ENCODE data around the gene DDRGK1.

The DDRGK1 gene

GRCh38 chr20:3231116-3231515 lies 26.6 kb upstream of the DDRGK1 start:
- Histone ChIP-seq H3K4me3 (ENCODE audit: low read length) (no peak overlapping the region), H3K9ac (ENCODE audit: low read length) (no peak overlapping the region), H3K27ac (ENCODE audit: low read length) (no peak overlapping the region), H2AFZ (ENCODE audit: low read depth, low read length) (no peak overlapping the region), H3K4me2 (ENCODE audit: low read length) (no peak overlapping the region), H3K9me3 (ENCODE audit: insufficient read depth, low read length) (no peaks in the 10 kb centered on the region), H3K4me1 (ENCODE audit: low read length) (no peaks in the 10 kb centered on the region), H3K27me3 (ENCODE audit: low read depth, low read length) (no peaks in the 10 kb centered on the region), H4K20me1 (ENCODE audit: insufficient read depth, low read length) (no peaks in the 10 kb centered on the region), H3K79me2 (ENCODE audit: low read length) (no peaks in the 10 kb centered on the region), H3K36me3 (replicated peaks; ENCODE audit: low read depth, low read length) (no peaks in the 10 kb centered on the region)
- TF ChIP-seq CTCF (IDR thresholded peaks at IDR 0.05; ENCODE audit: low read depth, low read length) (no peak), EZH2phosphoT487 (IDR thresholded peaks at IDR 0.05; ENCODE audit: low read depth) (no peak)

- TF ChIP-seq EZH2phosphoT487 (IDR thresholded peaks at IDR 0.05; ENCODE audit: low read depth), result no peak
- no peak for TF ChIP-seq CTCF (IDR thresholded peaks at IDR 0.05; ENCODE audit: low read depth, low read length)
- Histone ChIP-seq H3K4me2 (ENCODE audit: low read length) (no peak overlapping the region), H3K27ac (ENCODE audit: low read length) (no peak overlapping the region), H3K79me2 (ENCODE audit: low read length) (no peaks in the 10 kb centered on the region), H2AFZ (ENCODE audit: low read depth, low read length) (no peak overlapping the region), H3K9ac (ENCODE audit: low read length) (no peak overlapping the region), H3K9me3 (ENCODE audit: insufficient read depth, low read length) (no peaks in the 10 kb centered on the region), H4K20me1 (ENCODE audit: insufficient read depth, low read length) (peaks cover 4% of the 10 kb centered on the region; the same call in 1 of the 2 replicates), H3K4me3 (ENCODE audit: low read length) (no peak overlapping the region), H3K36me3 (replicated peaks; ENCODE audit: low read depth, low read length) (no peaks in the 10 kb centered on the region), H3K27me3 (ENCODE audit: low read depth, low read length) (no peaks in the 10 kb centered on the region), H3K4me1 (ENCODE audit: low read length) (no peaks in the 10 kb centered on the region)
Observed at GRCh38 chr20:3229798-3230197, 25.3 kb upstream of the DDRGK1 start.

- Histone ChIP-seq H3K27ac (ENCODE audit: low read length) (no peak overlapping the region), H3K4me1 (ENCODE audit: low read length) (no peaks in the 10 kb centered on the region), H3K36me3 (replicated peaks; ENCODE audit: low read depth, low read length) (no peaks in the 10 kb centered on the region), H3K4me2 (ENCODE audit: low read length) (no peak overlapping the region), H3K9me3 (ENCODE audit: insufficient read depth, low read length) (no peaks in the 10 kb centered on the region), H3K27me3 (ENCODE audit: low read depth, low read length) (no peaks in the 10 kb centered on the region), H4K20me1 (ENCODE audit: insufficient read depth, low read length) (peaks cover 5% of the 10 kb centered on the region; the same call in 1 of the 2 replicates), H3K9ac (ENCODE audit: low read length) (no peak overlapping the region), H3K4me3 (ENCODE audit: low read length) (no peak overlapping the region), H3K79me2 (ENCODE audit: low read length) (no peaks in the 10 kb centered on the region), H2AFZ (ENCODE audit: low read depth, low read length) (no peak overlapping the region)
- no peak for TF ChIP-seq EZH2phosphoT487 (IDR thresholded peaks at IDR 0.05; ENCODE audit: low read depth)
- TF ChIP-seq CTCF (IDR thresholded peaks at IDR 0.05; ENCODE audit: low read depth, low read length), result no peak
Observed at GRCh38 chr20:3229158-3229557, 24.7 kb upstream of the DDRGK1 start.

GRCh38 chr20:3228750-3229032 lies 24.2 kb upstream of the DDRGK1 start:
- Histone ChIP-seq H3K36me3 (replicated peaks; ENCODE audit: low read depth, low read length) (peaks cover under 1% of the 10 kb centered on the region), H3K4me1 (ENCODE audit: low read length) (no peaks in the 10 kb centered on the region), H3K79me2 (ENCODE audit: low read length) (no peaks in the 10 kb centered on the region), H3K9me3 (ENCODE audit: insufficient read depth, low read length) (no peaks in the 10 kb centered on the region), H3K4me2 (ENCODE audit: low read length) (no peak overlapping the region), H2AFZ (ENCODE audit: low read depth, low read length) (no peak overlapping the region), H3K9ac (ENCODE audit: low read length) (no peak overlapping the region), H4K20me1 (ENCODE audit: insufficient read depth, low read length) (peaks cover 5% of the 10 kb centered on the region; the same call in 1 of the 2 replicates), H3K27me3 (ENCODE audit: low read depth, low read length) (no peaks in the 10 kb centered on the region), H3K27ac (ENCODE audit: low read length) (no peak overlapping the region), H3K4me3 (ENCODE audit: low read length) (no peak overlapping the region)
- TF ChIP-seq CTCF (IDR thresholded peaks at IDR 0.05; ENCODE audit: low read depth, low read length) (no peak), EZH2phosphoT487 (IDR thresholded peaks at IDR 0.05; ENCODE audit: low read depth) (no peak)
